Upper lobe of left lung (tissue), 6 donors: ENCODE data around the gene STAC3. TPM values are rescaled to one million over a fixed set of nuclear protein-coding genes. Genes with fewer than 3 reads are reported as not detected.

Experiments
- ATAC-seq, 2 donors: fragments of 200-7000 bp; cut with Tn5 transposase; one replicate each; pipeline ENCODE4 v1.9.1; 2022; ENCODE audit warnings: mild to moderate bottlenecking in 2 of 2, moderate library complexity in 2 of 2; ENCODE audit not compliant: low FRiP score in 2 of 2
- DNase-seq, 2 donors: peaks; one replicate each; pipeline ENCODE4 v3.0.0-alpha.2; 2019 to 2020
- H3K27ac ChIP-seq, 4 donors: fragments of 200-600 bp; sonication (generic); one replicate each; pipeline ENCODE4 v1.5.1; 2016 to 2019
- H3K27me3 ChIP-seq, 4 donors: fragments of 200-600 bp; sonication (generic); one replicate each; pipeline ENCODE4 v1.5.1; 2017 to 2019
- H3K36me3 ChIP-seq, 4 donors: fragments of 200-600 bp; sonication (generic); one replicate each; pipeline ENCODE4 v1.5.1; 2016 to 2019
- H3K4me1 ChIP-seq, 4 donors: fragments of 200-600 bp; sonication (generic); one replicate each; pipeline ENCODE4 v1.5.1; 2018 to 2019
- H3K4me3 ChIP-seq, 4 donors: fragments of 200-600 bp; sonication (generic); one replicate each; pipeline ENCODE4 v1.5.1; 2017 to 2019; ENCODE audit warnings: mild to moderate bottlenecking in 2 of 4, moderate library complexity in 1 of 4
- H3K9me3 ChIP-seq, 4 donors: fragments of 200-600 bp; sonication (generic); one replicate each; pipeline ENCODE4 v1.5.1; 2018 to 2019
- EP300 ChIP-seq, 4 donors: sonication (generic); formaldehyde crosslinking; IDR thresholded peaks; one replicate each; pipeline ENCODE4 v1.5.1; 2017; ENCODE audit warnings: antibody characterized with exemption in 4 of 4, control low read depth in 2 of 4
- POLR2A ChIP-seq, 4 donors: fragments of 450-650 bp; IDR thresholded peaks; one replicate each; pipeline ENCODE4 v1.5.1; 2016 to 2017; ENCODE audit warnings: antibody characterized with exemption in 4 of 4, mild to moderate bottlenecking in 2 of 4
- POLR2AphosphoS5 ChIP-seq, 2 donors: sonication (generic); formaldehyde crosslinking; IDR thresholded peaks; one replicate each; pipeline ENCODE4 v1.5.1; 2017; ENCODE audit warnings: antibody characterized with exemption in 2 of 2
- WGBS, 2 donors: methylation state at CpG; one replicate each; pipeline ENCODE4 v1.1.5; 2017 to 2018; 5-methylcytosine and 5-hydroxymethylcytosine counted together
- total RNA-seq, 6 donors: library from RNA; depleted of rRNA in 4 of 6; stranded (reverse); fragments of >200 nt in 4 of 6; gene quantifications; one replicate each; pipeline versions ENCODE4 v1.1.0 to v1.2.1, GENCODE V29; 2016 to 2021
- TF ChIP-seq, protein P1 (sequence below), 6 experiments: fragments of 450-650 bp in 4 of 6; fragments of 200-600 bp in 2 of 6; sonication (generic) in 2 of 6; IDR thresholded peaks; one replicate each; pipeline ENCODE4 v1.5.1; 2016 to 2019; ENCODE audit warnings: antibody characterized with exemption in 6 of 6
- donor health status: DM: no; HTN: no; CAD: no; lungs with moderate emphysema.
- donor health status: DM: no; HTN: yes; CAD: no; lungs with severe emphysema.

STAC3 gene
- total RNA-seq, 6 donors from 2014 or later, result 4.3 to 10.5 (median 5.6) TPM

DNA sequence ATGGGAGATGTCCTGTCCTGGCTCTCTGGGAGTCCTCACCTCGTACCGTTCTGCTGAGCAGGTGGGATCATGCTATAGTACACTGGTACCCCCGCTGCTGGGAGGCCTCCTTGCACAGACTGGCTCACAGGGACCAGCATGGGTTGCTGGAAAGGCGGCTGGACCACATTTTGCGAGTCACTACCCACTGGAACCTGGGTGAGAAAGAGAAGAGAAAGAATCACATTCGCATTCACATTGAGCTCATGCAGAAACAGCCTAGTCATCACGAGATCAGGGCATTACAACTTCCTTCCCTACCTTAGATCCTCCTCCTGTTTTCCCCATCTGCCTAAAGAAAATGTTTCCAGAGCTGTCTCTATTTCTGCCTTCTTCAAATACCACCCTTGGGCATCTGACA, 17.3 kb upstream of the STAC3 start:
- ATAC-seq, result no peak

GRCh38 chr12:57266681-57267080, 15.7 kb upstream of the STAC3 start:
- TF ChIP-seq, protein P1, sequence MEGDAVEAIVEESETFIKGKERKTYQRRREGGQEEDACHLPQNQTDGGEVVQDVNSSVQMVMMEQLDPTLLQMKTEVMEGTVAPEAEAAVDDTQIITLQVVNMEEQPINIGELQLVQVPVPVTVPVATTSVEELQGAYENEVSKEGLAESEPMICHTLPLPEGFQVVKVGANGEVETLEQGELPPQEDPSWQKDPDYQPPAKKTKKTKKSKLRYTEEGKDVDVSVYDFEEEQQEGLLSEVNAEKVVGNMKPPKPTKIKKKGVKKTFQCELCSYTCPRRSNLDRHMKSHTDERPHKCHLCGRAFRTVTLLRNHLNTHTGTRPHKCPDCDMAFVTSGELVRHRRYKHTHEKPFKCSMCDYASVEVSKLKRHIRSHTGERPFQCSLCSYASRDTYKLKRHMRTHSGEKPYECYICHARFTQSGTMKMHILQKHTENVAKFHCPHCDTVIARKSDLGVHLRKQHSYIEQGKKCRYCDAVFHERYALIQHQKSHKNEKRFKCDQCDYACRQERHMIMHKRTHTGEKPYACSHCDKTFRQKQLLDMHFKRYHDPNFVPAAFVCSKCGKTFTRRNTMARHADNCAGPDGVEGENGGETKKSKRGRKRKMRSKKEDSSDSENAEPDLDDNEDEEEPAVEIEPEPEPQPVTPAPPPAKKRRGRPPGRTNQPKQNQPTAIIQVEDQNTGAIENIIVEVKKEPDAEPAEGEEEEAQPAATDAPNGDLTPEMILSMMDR (IDR thresholded peaks at IDR 0.05), result no peak
- TF ChIP-seq POLR2AphosphoS5 (IDR thresholded peaks at IDR 0.05) (no peak), EP300 (IDR thresholded peaks at IDR 0.05) (no peak), POLR2A (IDR thresholded peaks at IDR 0.05) (no peak)
- Histone ChIP-seq H3K4me1 (peaks cover 0 to 6% (median 2%) of the 10 kb centered on the region in 4 donors), H3K27ac (no peak overlapping the region), H3K36me3 (peaks cover 13 to 73% (median 45%) of the 10 kb centered on the region in 4 donors), H3K4me3 (no peak overlapping the region), H3K27me3 (no peaks in the 10 kb centered on the region), H3K9me3 (no peaks in the 10 kb centered on the region)
- ATAC-seq (no peak), DNase-seq (no peak)

More for the DNA sequence above, 17.3 kb upstream of the STAC3 start:
- no peak for TF ChIP-seq POLR2A (IDR thresholded peaks at IDR 0.05)
- TF ChIP-seq, protein P1 (IDR thresholded peaks at IDR 0.05), result no peak
- no peak for TF ChIP-seq POLR2AphosphoS5 (IDR thresholded peaks at IDR 0.05)
- no peak for TF ChIP-seq EP300 (IDR thresholded peaks at IDR 0.05)
- 83 to 86% methylated on average over 7 of the region's 7 CpGs for WGBS, 2 donors
- Histone ChIP-seq H3K27me3 (no peaks in the 10 kb centered on the region), H3K9me3 (no peaks in the 10 kb centered on the region), H3K36me3 (peaks cover 10 to 76% (median 49%) of the 10 kb centered on the region in 4 donors), H3K4me1 (peaks cover 0 to 6% (median 2%) of the 10 kb centered on the region in 4 donors), H3K4me3 (no peak overlapping the region), H3K27ac (no peak overlapping the region)
- DNase-seq, result no peak

DNA sequence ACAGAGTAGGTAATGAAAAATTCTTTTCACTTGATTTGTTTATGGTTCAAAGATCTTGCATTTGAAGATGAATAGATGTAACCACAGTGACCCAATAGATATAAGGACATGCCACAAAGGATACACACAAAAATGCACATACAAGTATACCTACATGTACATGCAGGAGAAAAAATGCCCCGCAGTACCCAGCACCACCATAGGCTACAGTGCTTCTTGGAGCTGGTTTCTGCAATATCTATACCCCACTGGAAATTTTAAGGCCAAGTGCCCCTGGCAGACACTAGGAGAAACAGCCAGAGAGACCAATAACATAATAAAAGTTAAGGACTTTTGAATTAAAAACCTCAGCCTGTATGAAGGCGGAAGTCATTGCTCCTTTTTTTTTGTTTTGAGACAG, 12.1 kb upstream of the STAC3 start:
- no peak overlapping the region for H3K27ac ChIP-seq
- H3K36me3 ChIP-seq, result peaks cover 14 to 75% (median 33%) of the 10 kb centered on the region in 4 donors
- TF ChIP-seq EP300 (IDR thresholded peaks at IDR 0.05) (no peak), POLR2AphosphoS5 (IDR thresholded peaks at IDR 0.05) (no peak), POLR2A (IDR thresholded peaks at IDR 0.05) (no peak)
- TF ChIP-seq, protein P1 (IDR thresholded peaks at IDR 0.05), result no peak
- ATAC-seq (no peak), DNase-seq (no peak)
- no peaks in the 10 kb centered on the region for H3K9me3 ChIP-seq
- peaks cover 0 to 6% (median 2%) of the 10 kb centered on the region in 4 donors for H3K4me1 ChIP-seq
- 95 to 100% methylated on average over 2 of the region's 2 CpGs for WGBS, 2 donors
- no peak overlapping the region for H3K4me3 ChIP-seq
- H3K27me3 ChIP-seq, result no peaks in the 10 kb centered on the region

DNA sequence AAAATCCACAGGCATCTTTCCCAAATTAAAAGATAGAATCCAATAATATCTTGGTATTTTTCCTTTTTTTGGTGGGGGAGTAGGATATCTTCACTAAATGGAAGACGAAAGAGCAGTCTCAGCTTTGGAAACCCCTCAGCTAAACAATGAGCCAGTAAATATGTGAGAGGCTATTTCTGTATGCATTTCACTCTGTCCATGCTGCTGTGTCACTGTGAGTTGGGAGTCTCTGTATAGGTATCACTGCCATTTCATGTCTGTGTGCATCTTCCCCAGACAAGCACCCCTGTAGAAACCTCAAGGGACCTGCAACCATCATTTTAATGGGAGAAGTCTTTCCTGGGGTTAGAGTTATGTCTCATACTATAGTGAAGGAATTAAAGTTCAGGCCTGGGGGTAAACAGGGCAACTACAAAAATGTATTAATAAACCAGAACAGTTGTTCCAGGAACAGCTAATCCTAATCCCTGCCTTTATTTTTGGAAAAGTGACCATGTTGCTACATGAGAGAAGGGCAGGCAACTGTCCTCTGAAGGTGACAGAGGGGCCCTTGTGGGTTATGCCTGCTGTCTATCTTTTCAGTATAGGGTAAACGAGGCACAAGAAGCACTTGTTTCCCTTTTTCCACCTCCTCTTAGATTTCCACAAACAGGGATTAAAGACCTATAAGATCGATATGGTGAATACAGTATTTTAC, 11.3 kb upstream of the STAC3 start:
- TF ChIP-seq POLR2A (IDR thresholded peaks at IDR 0.05) (no peak), POLR2AphosphoS5 (IDR thresholded peaks at IDR 0.05) (no peak)
- WGBS, 2 donors, result 93 to 94% methylated on average over 3 of the region's 3 CpGs
- H3K27me3 ChIP-seq, result no peaks in the 10 kb centered on the region
- H3K36me3 ChIP-seq, result peaks cover 21 to 75% (median 32%) of the 10 kb centered on the region in 4 donors
- H3K9me3 ChIP-seq, result no peaks in the 10 kb centered on the region
- no peak overlapping the region for H3K27ac ChIP-seq
- H3K4me1 ChIP-seq, result peaks cover 0 to 6% (median 2%) of the 10 kb centered on the region in 4 donors
- no peak for ATAC-seq
- no peak overlapping the region for H3K4me3 ChIP-seq
- no peak for DNase-seq

DNA sequence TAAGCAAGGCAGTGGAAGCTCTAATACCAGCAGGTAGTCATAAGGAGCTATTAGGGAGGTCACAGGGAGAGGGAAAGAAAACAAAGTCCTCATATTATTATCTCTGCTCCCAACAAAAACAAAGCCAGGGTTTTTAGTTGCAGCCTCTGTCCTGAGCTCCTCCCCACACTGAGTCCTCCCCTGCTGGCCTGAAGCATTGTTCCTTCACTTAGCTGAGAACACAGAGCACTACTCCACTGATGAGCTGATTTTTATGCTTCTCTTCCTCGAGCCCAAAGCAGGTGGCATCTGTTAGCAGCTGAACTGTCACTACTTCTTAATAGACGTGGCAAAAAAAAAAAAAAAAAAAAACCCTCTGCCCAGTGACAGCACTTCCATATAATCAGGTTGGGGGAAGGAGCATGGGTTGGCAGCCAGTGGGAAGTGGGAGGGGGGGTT, 10.5 kb upstream of the STAC3 start:
- Histone ChIP-seq H3K36me3 (peaks cover 16 to 75% (median 33%) of the 10 kb centered on the region in 4 donors), H3K27me3 (no peaks in the 10 kb centered on the region), H3K4me3 (no peak overlapping the region), H3K4me1 (peaks cover 0 to 6% (median 2%) of the 10 kb centered on the region in 4 donors), H3K9me3 (no peaks in the 10 kb centered on the region), H3K27ac (no peak overlapping the region)
- DNase-seq, result no peak
- TF ChIP-seq, protein P1 (IDR thresholded peaks at IDR 0.05), result no peak
- TF ChIP-seq POLR2AphosphoS5 (IDR thresholded peaks at IDR 0.05) (no peak), EP300 (IDR thresholded peaks at IDR 0.05) (no peak), POLR2A (IDR thresholded peaks at IDR 0.05) (no peak)
- ATAC-seq, result no peak
- 59 to 67% methylated on average over 2 of the region's 2 CpGs for WGBS, 2 donors
